HG03469 (cell line): ENCODE results near the gene CDK2AP2.
"Not testable (repeated sequence)": the region's sequence is repeated elsewhere in the genome, so short reads cannot be mapped to it uniquely, and the experiment has no call there.

ENCODE experiments used
- ATAC-seq: cut with Tn5 transposase; IDR thresholded peaks from one replicate; pipeline ENCODE4 v1.9.1; 2021; ENCODE audit warnings: mild to moderate bottlenecking, moderate library complexity, moderate number of reproducible peaks; ENCODE audit not compliant: unreplicated experiment

Gene CDK2AP2

GRCh38 chr11:67507864-67508485 lies at the start of gene CDK2AP2:
Gene CDK2AP2, minus strand, starts transcription at chr11:67508162. Its CDS starts 80 bp downstream, at chr11:67508082.
- peak; percentile 47 for ATAC-seq

- no peak for ATAC-seq
These were observed 48.3 kb upstream of the CDK2AP2 start for GRCh38 chr11:67556244-67556643.

- ATAC-seq: not testable (repeated sequence)
These were observed 43.7 kb upstream of the CDK2AP2 start for GRCh38 chr11:67551697-67552096.

GRCh38 chr11:67551127-67551526 lies 43.2 kb upstream of the CDK2AP2 start:
- ATAC-seq: no peak

- ATAC-seq: no peak
These were observed 40.7 kb upstream of the CDK2AP2 start for GRCh38 chr11:67548555-67549110.

- not testable (repeated sequence) for ATAC-seq
These were observed 40.1 kb upstream of the CDK2AP2 start for GRCh38 chr11:67548112-67548511.

GRCh38 chr11:67545280-67545679 lies 37.3 kb upstream of the CDK2AP2 start:
- no peak for ATAC-seq

GRCh38 chr11:67544616-67545242 lies 36.8 kb upstream of the CDK2AP2 start:
- no peak for ATAC-seq

- ATAC-seq: no peak
These were observed 35.6 kb upstream of the CDK2AP2 start for GRCh38 chr11:67543585-67543984.

- no peak for ATAC-seq
These were observed 35.0 kb upstream of the CDK2AP2 start for GRCh38 chr11:67542971-67543370.

GRCh38 chr11:67542169-67542568 lies 34.2 kb upstream of the CDK2AP2 start:
- ATAC-seq: no peak

GRCh38 chr11:67541198-67541597 lies 33.2 kb upstream of the CDK2AP2 start:
- ATAC-seq: no peak

GRCh38 chr11:67539550-67539949 lies 31.6 kb upstream of the CDK2AP2 start:
- no peak for ATAC-seq

GRCh38 chr11:67538823-67539505 lies 31.0 kb upstream of the CDK2AP2 start:
- no peak for ATAC-seq

GRCh38 chr11:67538306-67538705 lies 30.3 kb upstream of the CDK2AP2 start:
- ATAC-seq: no peak

GRCh38 chr11:67535561-67535960 lies 27.6 kb upstream of the CDK2AP2 start:
- no peak for ATAC-seq

GRCh38 chr11:67534070-67534679 lies 26.2 kb upstream of the CDK2AP2 start:
- no peak for ATAC-seq

GRCh38 chr11:67532889-67533288 lies 24.9 kb upstream of the CDK2AP2 start:
- ATAC-seq: no peak

GRCh38 chr11:67530282-67530592 lies 22.3 kb upstream of the CDK2AP2 start:
- ATAC-seq: no peak

GRCh38 chr11:67528376-67528775 lies 20.4 kb upstream of the CDK2AP2 start:
- ATAC-seq: no peak

GRCh38 chr11:67525275-67525976 lies 17.5 kb upstream of the CDK2AP2 start:
- ATAC-seq: no peak
